IMR-90 (cell line): ENCODE results near the gene CCR9. TPM values are rescaled to one million over a fixed set of nuclear protein-coding genes. Genes with fewer than 3 reads are reported as not detected.

ENCODE experiments used
- ATAC-seq: fragments of 200-7000 bp; cut with Tn5 transposase; 2 replicates; pipeline ENCODE4 v1.9.1; 2020; ENCODE audit warnings: low read depth, mild to moderate bottlenecking, moderate library complexity
- BruUV-seq: library from RNA; stranded (reverse); fragments of 400-500 nt; replicated peaks from 2 replicates; lab custom pipeline; 2021; lab: Mats Ljungman, UMichigan
- CTCF ChIA-PET: fragments of 300-600 bp; formaldehyde crosslinking; extraction: SDS; loops from one replicate; lab custom pipeline; 2021; ENCODE audit warnings: antibody characterized with exemption; lab: Yijun Ruan, JAX
- POLR2A ChIA-PET: fragments of 300-600 bp; sonication (Branson Sonifier 250); formaldehyde crosslinking; loops from one replicate; lab custom pipeline; 2022; ENCODE audit warnings: antibody characterized with exemption; ENCODE audit not compliant: unreplicated experiment; lab: Charles Lee
- DNase-seq: peaks from one replicate; pipeline ENCODE4 v3.0.0; 2013
- H2AFZ ChIP-seq: replicated peaks from 2 replicates; pipeline ENCODE3; 2013; ENCODE audit warnings: low read length, mild to moderate bottlenecking; ENCODE audit not compliant: poor library complexity
- H2AK5ac ChIP-seq: 2 replicates; pipeline ENCODE4 v1.6.1; 2013; ENCODE audit warnings: low read depth, low read length, inconsistent platforms
- H2AK9ac ChIP-seq: replicated peaks from 2 replicates; pipeline ENCODE3; 2013; ENCODE audit warnings: mild to moderate bottlenecking, low read depth, low read length, moderate library complexity; ENCODE audit not compliant: poor library complexity
- H2BK120ac ChIP-seq: 2 replicates; pipeline ENCODE4 v1.6.1; 2013; ENCODE audit warnings: low read depth, low read length, inconsistent platforms
- H2BK15ac ChIP-seq: 3 replicates; pipeline ENCODE4 v1.6.1; 2013; ENCODE audit warnings: low read depth, low read length, inconsistent platforms
- H2BK20ac ChIP-seq: 2 replicates; pipeline ENCODE4 v1.6.1; 2013; ENCODE audit warnings: low read depth, mild to moderate bottlenecking, inconsistent platforms, low read length, moderate library complexity
- H2BK5ac ChIP-seq: 2 replicates; pipeline ENCODE4 v1.6.1; 2013; ENCODE audit warnings: mild to moderate bottlenecking, low read depth, low read length, inconsistent platforms; ENCODE audit not compliant: poor library complexity, severe bottlenecking
- H3K14ac ChIP-seq: replicated peaks from 2 replicates; pipeline ENCODE4 v1.6.1; 2013; ENCODE audit warnings: low read depth, low read length, inconsistent platforms
- H3K18ac ChIP-seq: 2 replicates; pipeline ENCODE4 v1.6.1; 2013; ENCODE audit warnings: low read depth, low read length, control low read depth
- H3K23ac ChIP-seq: 2 replicates; pipeline ENCODE4 v1.6.1; 2013; ENCODE audit warnings: low read depth, low read length, inconsistent platforms
- H3K27ac ChIP-seq: 2 replicates; pipeline ENCODE4 v1.5.1; 2013; ENCODE audit warnings: mild to moderate bottlenecking, control low read depth, low read length; ENCODE audit not compliant: insufficient read depth
- H3K27me3 ChIP-seq: 2 replicates; pipeline ENCODE4 v1.6.1; 2013; ENCODE audit warnings: low read length; ENCODE audit not compliant: control insufficient read depth, insufficient read depth
- H3K36me3 ChIP-seq: 2 replicates; pipeline ENCODE4 v1.6.1; 2013; ENCODE audit warnings: low read length, mixed read lengths; ENCODE audit not compliant: control insufficient read depth, insufficient read depth
- H3K4ac ChIP-seq: 2 replicates; pipeline ENCODE4 v1.6.1; 2013; ENCODE audit warnings: low read depth, low read length, inconsistent platforms
- H3K4me1 ChIP-seq: 2 replicates; pipeline ENCODE4 v1.6.1; 2013; ENCODE audit warnings: low read length, mixed read lengths; ENCODE audit not compliant: control insufficient read depth, insufficient read depth
- H3K4me2 ChIP-seq: 2 replicates; pipeline ENCODE4 v1.6.1; 2013; ENCODE audit warnings: low read depth, mild to moderate bottlenecking, control low read depth, low read length, moderate library complexity
- H3K4me3 ChIP-seq: 2 replicates; pipeline ENCODE4 v1.5.1; 2013; ENCODE audit warnings: low read depth, mild to moderate bottlenecking, control low read depth, low read length, moderate library complexity; ENCODE audit not compliant: insufficient read depth
- H3K56ac ChIP-seq: 2 replicates; pipeline ENCODE4 v1.6.1; 2013; ENCODE audit warnings: low read length, inconsistent platforms; ENCODE audit not compliant: insufficient read depth; ENCODE audit errors: extremely low read depth
- H3K79me1 ChIP-seq, 2 experiments: 2 replicates each; pipeline ENCODE4 v1.6.1; 2013; ENCODE audit warnings: low read length in 2 of 2, inconsistent platforms in 1 of 2, low read depth in 1 of 2
- H3K9ac ChIP-seq: 2 replicates; pipeline ENCODE4 v1.6.1; 2013; ENCODE audit warnings: low read depth, low read length, control low read depth
- H3K9me1 ChIP-seq: 2 replicates; pipeline ENCODE4 v1.6.1; 2013; ENCODE audit warnings: low read length, inconsistent platforms; ENCODE audit not compliant: insufficient read depth
- H3K9me3 ChIP-seq: 2 replicates; pipeline ENCODE4 v1.6.1; 2013; ENCODE audit warnings: low read length; ENCODE audit not compliant: control insufficient read depth, insufficient read depth
- H4K20me1 ChIP-seq: 2 replicates; pipeline ENCODE4 v1.6.1; 2013; ENCODE audit warnings: low read length, inconsistent platforms; ENCODE audit not compliant: insufficient read depth
- H4K5ac ChIP-seq: 2 replicates; pipeline ENCODE4 v1.6.1; 2013; ENCODE audit warnings: mild to moderate bottlenecking, low read depth, low read length, control low read depth
- H4K8ac ChIP-seq, 2 experiments: 2 replicates each; pipeline ENCODE4 v1.6.1; 2013; ENCODE audit warnings: low read depth in 2 of 2, low read length in 2 of 2, control low read depth in 1 of 2, inconsistent platforms in 1 of 2
- H4K91ac ChIP-seq: 2 replicates; pipeline ENCODE4 v1.6.1; 2013; ENCODE audit warnings: low read depth, low read length, inconsistent platforms; ENCODE audit not compliant: insufficient read depth
- BHLHE40 ChIP-seq: fragments of 150-350 bp; IDR thresholded peaks from 2 replicates; pipeline ENCODE4 v1.6.1; 2016; ENCODE audit warnings: mild to moderate bottlenecking, low read depth, low read length
- CEBPB ChIP-seq: IDR thresholded peaks from 2 replicates; pipeline ENCODE4 v1.6.1; 2012; ENCODE audit warnings: low read depth, low read length, improper control_type of control experiment
- CHD1 ChIP-seq: IDR thresholded peaks from 2 replicates; pipeline ENCODE4 v1.6.1; 2012; ENCODE audit warnings: low read depth, low read length, improper control_type of control experiment
- FOS ChIP-seq: fragments of 150-350 bp; IDR thresholded peaks from 2 replicates; pipeline ENCODE4 v1.6.1; 2016; ENCODE audit warnings: low read depth, low read length
- MAFK ChIP-seq: IDR thresholded peaks from 2 replicates; pipeline ENCODE4 v1.6.1; 2012; ENCODE audit warnings: low read depth, low read length, improper control_type of control experiment
- MAZ ChIP-seq: IDR thresholded peaks from 2 replicates; pipeline ENCODE4 v1.6.1; 2012; ENCODE audit warnings: low read depth, mild to moderate bottlenecking, low read length, improper control_type of control experiment, moderate library complexity, borderline replicate concordance
- MXI1 ChIP-seq: IDR thresholded peaks from 2 replicates; pipeline ENCODE4 v1.6.1; 2012; ENCODE audit warnings: low read depth, mild to moderate bottlenecking, low read length, moderate library complexity, borderline replicate concordance
- NFE2L2 ChIP-seq: fragments of 150-350 bp; IDR thresholded peaks from 2 replicates; pipeline ENCODE4 v1.6.1; 2016; ENCODE audit warnings: low read depth, mild to moderate bottlenecking, low read length
- POLR2A ChIP-seq: IDR thresholded peaks from 2 replicates; pipeline ENCODE4 v1.6.1; 2012; ENCODE audit warnings: mild to moderate bottlenecking, low read depth, low read length
- RAD21 ChIP-seq: IDR thresholded peaks from 2 replicates; pipeline ENCODE4 v1.6.1; 2012; ENCODE audit warnings: low read length, improper control_type of control experiment
- RCOR1 ChIP-seq: IDR thresholded peaks from 2 replicates; pipeline ENCODE4 v1.6.1; 2012; ENCODE audit warnings: mild to moderate bottlenecking, low read length, improper control_type of control experiment; ENCODE audit not compliant: insufficient replicate concordance
- RFX5 ChIP-seq: IDR thresholded peaks from 2 replicates; pipeline ENCODE4 v1.8.0; 2012; ENCODE audit warnings: low read depth, mild to moderate bottlenecking, low read length, moderate library complexity
- SMC3 ChIP-seq: fragments of 150-350 bp; IDR thresholded peaks from 2 replicates; pipeline ENCODE4 v1.6.1; 2016; ENCODE audit warnings: low read depth, mild to moderate bottlenecking, antibody characterized with exemption, low read length, moderate library complexity
- WGBS, 2 experiments: methylation state at CpG; one replicate each; pipeline versions ENCODE4 v1.1.5 to v1.1.7; 2013; ENCODE audit warnings: missing lambda C conversion rate in 2 of 2; ENCODE audit not compliant: insufficient read length in 1 of 2; ENCODE audit errors: extremely low coverage in 2 of 2; 5-methylcytosine and 5-hydroxymethylcytosine counted together
- dilution Hi-C: fragments of 300-500 bp; cut with HindIII; formaldehyde crosslinking; loops from one replicate; pipeline ENCODE4 v1.14.3; 2018; ENCODE audit warnings: low sequenced_read_pairs; ENCODE audit not compliant: unreplicated experiment
- in situ Hi-C: fragments of 300-500 bp; cut with MboI; formaldehyde crosslinking; loops from 3 replicates; pipeline ENCODE4 v1.14.3; 2019; ENCODE audit warnings: low sequenced_read_pairs, inconsistent platforms, mixed read lengths
- intact Hi-C: fragments of 100-400 bp; cut with micrococcal nuclease; formaldehyde crosslinking; loops from 2 replicates; pipeline ENCODE4 v1.10.0; 2022
- polyA plus RNA-seq, 3 experiments: library from polyadenylated mRNA; depleted of rRNA; stranded (reverse); fragments of >200 nt; gene quantifications; 2 replicates each; pipeline ENCODE4 v1.2.3, GENCODE V29; 2012; ENCODE audit warnings: low replicate concordance in 1 of 3
- total RNA-seq: library from RNA; depleted of rRNA; stranded (reverse); fragments of >200 nt; gene quantifications from 2 replicates; pipeline ENCODE4 v1.2.3, GENCODE V29; 2012
- TF ChIP-seq, protein P1 (sequence below): conservative IDR thresholded peaks from 2 replicates; pipeline ENCODE4 v1.5.1; 2012; ENCODE audit warnings: mild to moderate bottlenecking, low read depth, low read length, improper control_type of control experiment
- TF ChIP-seq, protein P2 (sequence below): fragments of 150-350 bp; IDR thresholded peaks from 2 replicates; pipeline ENCODE4 v1.6.1; 2016; ENCODE audit warnings: low read depth, mild to moderate bottlenecking, low read length, moderate library complexity, borderline replicate concordance
- TF ChIP-seq, protein P3 (sequence below): fragments of 150-350 bp; IDR thresholded peaks from 2 replicates; pipeline ENCODE4 v1.6.1; 2017; ENCODE audit warnings: mild to moderate bottlenecking, antibody characterized with exemption, low read length, low read depth

CCR9 gene
- total and polyA plus RNA-seq, 2 of the 4 experiments (the other 2 are of a cell fraction) = not detected

DNA sequence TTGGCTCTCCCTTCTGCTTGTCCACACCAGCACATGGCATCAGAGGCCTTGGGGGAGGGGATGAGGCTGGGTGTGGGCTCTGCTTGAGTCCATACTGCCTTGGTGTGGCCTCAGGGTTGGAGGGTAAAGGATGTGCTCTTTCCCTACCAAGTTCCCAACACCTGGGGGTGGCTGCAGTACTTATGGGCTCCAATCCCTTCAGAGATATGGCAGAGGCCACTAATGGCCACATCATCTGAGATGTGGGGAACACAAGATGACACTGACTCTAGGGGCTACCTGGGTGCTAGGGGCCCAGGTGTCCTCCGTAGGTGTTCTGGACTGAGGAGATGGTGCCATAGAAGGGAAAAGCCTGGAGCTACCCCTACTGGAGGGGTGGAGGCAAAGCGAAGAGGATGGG is 63.8 kb downstream of the CCR9 start:
- no peak overlapping the region; the same call in 1 of the 2 replicates for H3K27ac ChIP-seq
- no peak overlapping the region for H2BK15ac ChIP-seq
- H4K91ac ChIP-seq = peak overlapping the region; percentile 67; the same call in 1 of the 2 replicates
- no peaks in the 10 kb centered on the region for H3K27me3 ChIP-seq
- peak overlapping the region; percentile 76 for H3K4ac ChIP-seq
- no peak overlapping the region for H2BK5ac ChIP-seq
- ChIA-PET POLR2A (no interaction called here), CTCF (no interaction called here)
- dilution Hi-C loops (no loop called here), in situ Hi-C loops (no loop called here), intact Hi-C loops (no loop called here)
- H3K9me3 ChIP-seq = no peaks in the 10 kb centered on the region
- peaks cover 7% of the 10 kb centered on the region; the same call in 1 of the 2 replicates for H4K20me1 ChIP-seq
- H2AFZ ChIP-seq = no peak overlapping the region
- no peak overlapping the region for H3K23ac ChIP-seq
- BruUV-seq = no TSS peak
- WGBS, 2 experiments = no CpG with 5 or more reads among the region's 2 CpGs
- no peak overlapping the region for H3K56ac ChIP-seq
- H3K79me1 ChIP-seq = peaks cover 0 to 4% of the 10 kb centered on the region in 2 experiments; a peak in 1 of 4 replicates
- peaks cover 34% of the 10 kb centered on the region for H3K9me1 ChIP-seq
- H3K36me3 ChIP-seq = peaks cover 61% of the 10 kb centered on the region
- TF ChIP-seq SMC3 (no peak), BHLHE40 (no peak), MAFK (no peak), MAZ (no peak), RFX5 (no peak), RAD21 (no peak), POLR2A (no peak), CEBPB (no peak), FOS (no peak), NFE2L2 (no peak), CHD1 (no peak), RCOR1 (no peak), MXI1 (no peak)
- TF ChIP-seq, protein P1, sequence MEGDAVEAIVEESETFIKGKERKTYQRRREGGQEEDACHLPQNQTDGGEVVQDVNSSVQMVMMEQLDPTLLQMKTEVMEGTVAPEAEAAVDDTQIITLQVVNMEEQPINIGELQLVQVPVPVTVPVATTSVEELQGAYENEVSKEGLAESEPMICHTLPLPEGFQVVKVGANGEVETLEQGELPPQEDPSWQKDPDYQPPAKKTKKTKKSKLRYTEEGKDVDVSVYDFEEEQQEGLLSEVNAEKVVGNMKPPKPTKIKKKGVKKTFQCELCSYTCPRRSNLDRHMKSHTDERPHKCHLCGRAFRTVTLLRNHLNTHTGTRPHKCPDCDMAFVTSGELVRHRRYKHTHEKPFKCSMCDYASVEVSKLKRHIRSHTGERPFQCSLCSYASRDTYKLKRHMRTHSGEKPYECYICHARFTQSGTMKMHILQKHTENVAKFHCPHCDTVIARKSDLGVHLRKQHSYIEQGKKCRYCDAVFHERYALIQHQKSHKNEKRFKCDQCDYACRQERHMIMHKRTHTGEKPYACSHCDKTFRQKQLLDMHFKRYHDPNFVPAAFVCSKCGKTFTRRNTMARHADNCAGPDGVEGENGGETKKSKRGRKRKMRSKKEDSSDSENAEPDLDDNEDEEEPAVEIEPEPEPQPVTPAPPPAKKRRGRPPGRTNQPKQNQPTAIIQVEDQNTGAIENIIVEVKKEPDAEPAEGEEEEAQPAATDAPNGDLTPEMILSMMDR = no peak
- TF ChIP-seq, protein P2, sequence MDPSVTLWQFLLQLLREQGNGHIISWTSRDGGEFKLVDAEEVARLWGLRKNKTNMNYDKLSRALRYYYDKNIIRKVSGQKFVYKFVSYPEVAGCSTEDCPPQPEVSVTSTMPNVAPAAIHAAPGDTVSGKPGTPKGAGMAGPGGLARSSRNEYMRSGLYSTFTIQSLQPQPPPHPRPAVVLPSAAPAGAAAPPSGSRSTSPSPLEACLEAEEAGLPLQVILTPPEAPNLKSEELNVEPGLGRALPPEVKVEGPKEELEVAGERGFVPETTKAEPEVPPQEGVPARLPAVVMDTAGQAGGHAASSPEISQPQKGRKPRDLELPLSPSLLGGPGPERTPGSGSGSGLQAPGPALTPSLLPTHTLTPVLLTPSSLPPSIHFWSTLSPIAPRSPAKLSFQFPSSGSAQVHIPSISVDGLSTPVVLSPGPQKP = no peak
- TF ChIP-seq, protein P3, sequence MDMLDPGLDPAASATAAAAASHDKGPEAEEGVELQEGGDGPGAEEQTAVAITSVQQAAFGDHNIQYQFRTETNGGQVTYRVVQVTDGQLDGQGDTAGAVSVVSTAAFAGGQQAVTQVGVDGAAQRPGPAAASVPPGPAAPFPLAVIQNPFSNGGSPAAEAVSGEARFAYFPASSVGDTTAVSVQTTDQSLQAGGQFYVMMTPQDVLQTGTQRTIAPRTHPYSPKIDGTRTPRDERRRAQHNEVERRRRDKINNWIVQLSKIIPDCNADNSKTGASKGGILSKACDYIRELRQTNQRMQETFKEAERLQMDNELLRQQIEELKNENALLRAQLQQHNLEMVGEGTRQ = no peak
- H4K8ac ChIP-seq = no peak overlapping the region
- no peak overlapping the region for H2BK20ac ChIP-seq
- DNase-seq (no peak), ATAC-seq (no peak)
- no peak overlapping the region; the same call in 1 of the 2 replicates for H4K5ac ChIP-seq
- no peak overlapping the region for H3K4me2 ChIP-seq
- H2AK5ac ChIP-seq = peak overlapping the region; percentile 87
- H3K18ac ChIP-seq = peak overlapping the region; percentile 23
- H3K4me1 ChIP-seq = peaks cover 35% of the 10 kb centered on the region
- no peak overlapping the region; the same call in 1 of the 2 replicates for H3K14ac ChIP-seq
- H2BK120ac ChIP-seq = no peak overlapping the region; the same call in 1 of the 2 replicates
- H3K4me3 ChIP-seq = no peak overlapping the region
- no peak overlapping the region for H2AK9ac ChIP-seq
- no peak overlapping the region for H3K9ac ChIP-seq
